Measurements from ENCODE around the gene MSRB2.
"Not testable (repeated sequence)": the region's sequence is repeated elsewhere in the genome, so short reads cannot be mapped to it uniquely, and the experiment has no call there.

MSRB2 gene

GRCh38 chr10:23070092-23070912 is 25.1 kb upstream of the MSRB2 start:
- not testable (repeated sequence) for DNase-seq (ENCODE audit: low spot score)

- no peak for DNase-seq (ENCODE audit: low spot score)
Measured at GRCh38 chr10:23070913-23071218, 24.5 kb upstream of the MSRB2 start.

DNA sequence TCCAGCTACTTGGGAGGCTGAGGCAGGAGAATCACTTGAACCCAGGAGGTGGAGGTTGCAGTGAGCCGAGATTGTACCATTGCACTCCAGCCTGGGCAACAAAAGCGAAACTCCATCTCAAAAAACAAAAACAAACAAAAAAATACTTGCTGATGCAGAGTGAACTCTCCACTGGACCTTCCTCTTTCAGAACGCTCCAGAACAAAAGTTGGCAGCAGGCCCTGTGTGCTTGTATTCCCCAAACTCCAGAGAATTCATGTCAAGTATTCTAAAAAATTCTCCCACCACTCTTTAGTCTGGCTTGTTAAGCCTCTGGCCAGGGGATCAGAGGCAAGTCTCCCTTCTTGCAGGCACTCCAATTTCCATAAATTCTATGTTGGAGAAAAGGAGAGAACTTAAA is 22.8 kb upstream of the MSRB2 start:
- not testable (repeated sequence) for DNase-seq (ENCODE audit: low spot score)

DNA sequence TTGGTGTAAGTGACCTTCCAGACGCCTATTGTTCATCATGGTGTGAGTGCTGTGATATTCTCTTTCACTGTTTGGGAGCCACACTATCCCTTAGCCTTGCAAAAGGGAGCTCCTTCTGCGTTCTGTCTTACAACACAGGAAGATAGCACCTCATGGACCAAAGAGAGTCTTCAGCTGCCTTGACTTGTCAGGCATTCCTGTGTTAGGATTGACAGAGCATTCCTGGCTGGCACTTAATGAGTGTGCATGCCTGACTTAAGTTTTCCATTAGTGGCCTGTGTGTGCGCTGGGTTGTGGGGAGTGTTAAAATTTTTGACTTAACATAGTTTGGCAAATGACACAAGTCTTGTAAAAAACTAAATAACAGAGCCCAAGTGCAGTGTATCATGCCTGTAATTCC is 21.9 kb upstream of the MSRB2 start:
- no peak for DNase-seq (ENCODE audit: low spot score)

GRCh38 chr10:23075672-23076071 is 19.7 kb upstream of the MSRB2 start:
- no peak for DNase-seq (ENCODE audit: low spot score)

- DNase-seq (ENCODE audit: low spot score) = no peak
Measured at GRCh38 chr10:23078114-23078513, 17.3 kb upstream of the MSRB2 start.

DNA sequence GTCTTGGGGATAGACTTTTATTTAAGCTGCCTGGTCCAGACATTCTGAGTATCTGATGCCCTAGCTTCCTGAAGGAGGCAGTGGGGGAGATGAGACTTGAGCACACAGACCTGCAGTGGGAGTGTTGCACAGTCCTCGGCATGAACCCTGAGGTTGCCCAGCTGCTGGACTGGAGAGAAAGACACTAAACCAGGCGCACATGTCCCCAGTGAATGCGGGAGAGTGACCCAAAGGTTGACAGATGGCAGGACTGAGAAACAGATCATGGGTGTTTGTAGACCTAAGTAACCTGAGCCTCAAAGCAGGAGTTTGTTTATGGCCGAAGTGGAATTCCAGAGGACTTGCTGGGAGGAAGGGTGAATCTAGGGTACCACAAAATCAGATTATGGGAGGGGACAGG is 15.7 kb upstream of the MSRB2 start:
- no peak for DNase-seq (ENCODE audit: low spot score)

GRCh38 chr10:23080262-23080661 is 15.1 kb upstream of the MSRB2 start:
- no peak for DNase-seq (ENCODE audit: low spot score)

DNA sequence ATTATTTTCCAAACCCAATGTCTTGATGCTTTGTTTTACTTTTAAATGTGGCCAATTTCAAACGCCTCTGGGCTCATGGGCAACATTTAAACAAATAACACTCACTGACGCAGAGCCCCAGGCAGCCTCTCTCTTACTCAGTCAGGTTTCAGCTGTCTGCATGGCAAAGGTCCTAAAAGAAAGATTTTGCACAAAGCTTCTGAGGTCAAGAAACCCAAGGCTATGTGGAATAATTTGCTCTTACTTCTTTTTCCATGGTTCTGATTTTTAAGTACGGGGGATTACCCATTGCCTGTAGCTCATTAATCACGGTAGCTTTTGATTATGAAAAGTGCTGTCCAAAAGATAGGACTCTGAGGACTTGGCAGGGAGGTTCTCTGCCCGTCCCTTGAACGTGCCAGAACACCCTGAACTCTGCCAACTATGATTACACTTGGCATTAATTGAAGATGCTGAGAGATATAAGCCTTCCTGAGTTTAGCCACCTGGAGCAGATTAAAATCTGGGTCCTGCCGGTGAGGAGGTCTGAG is 14.1 kb upstream of the MSRB2 start:
- DNase-seq (ENCODE audit: low spot score) = no peak

GRCh38 chr10:23081891-23082290 is 13.5 kb upstream of the MSRB2 start:
- DNase-seq (ENCODE audit: low spot score) = peak; percentile 39

DNA sequence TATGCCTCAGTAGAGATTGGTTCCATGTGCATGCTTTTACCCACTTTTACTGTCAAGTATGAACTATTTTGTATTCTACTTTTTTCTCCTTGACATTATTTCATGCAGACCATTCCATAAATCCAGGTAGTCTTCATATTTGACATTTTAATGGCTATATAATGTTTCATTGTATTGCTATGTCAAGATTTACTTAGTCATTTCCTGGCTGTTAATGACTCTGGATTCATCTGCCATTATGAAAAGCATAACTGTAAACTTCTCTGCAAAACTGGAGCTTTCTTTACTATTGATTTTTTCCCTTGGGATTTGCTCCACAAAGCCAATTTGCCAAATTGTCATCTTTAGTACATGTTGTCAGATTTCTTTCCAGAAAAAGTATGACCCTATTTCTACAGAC is 6.8 kb upstream of the MSRB2 start:
- DNase-seq (ENCODE audit: low spot score) = no peak

GRCh38 chr10:23094786-23095403 is 484 bp upstream of the MSRB2 start:
- DNase-seq (ENCODE audit: low spot score) = no peak

DNA sequence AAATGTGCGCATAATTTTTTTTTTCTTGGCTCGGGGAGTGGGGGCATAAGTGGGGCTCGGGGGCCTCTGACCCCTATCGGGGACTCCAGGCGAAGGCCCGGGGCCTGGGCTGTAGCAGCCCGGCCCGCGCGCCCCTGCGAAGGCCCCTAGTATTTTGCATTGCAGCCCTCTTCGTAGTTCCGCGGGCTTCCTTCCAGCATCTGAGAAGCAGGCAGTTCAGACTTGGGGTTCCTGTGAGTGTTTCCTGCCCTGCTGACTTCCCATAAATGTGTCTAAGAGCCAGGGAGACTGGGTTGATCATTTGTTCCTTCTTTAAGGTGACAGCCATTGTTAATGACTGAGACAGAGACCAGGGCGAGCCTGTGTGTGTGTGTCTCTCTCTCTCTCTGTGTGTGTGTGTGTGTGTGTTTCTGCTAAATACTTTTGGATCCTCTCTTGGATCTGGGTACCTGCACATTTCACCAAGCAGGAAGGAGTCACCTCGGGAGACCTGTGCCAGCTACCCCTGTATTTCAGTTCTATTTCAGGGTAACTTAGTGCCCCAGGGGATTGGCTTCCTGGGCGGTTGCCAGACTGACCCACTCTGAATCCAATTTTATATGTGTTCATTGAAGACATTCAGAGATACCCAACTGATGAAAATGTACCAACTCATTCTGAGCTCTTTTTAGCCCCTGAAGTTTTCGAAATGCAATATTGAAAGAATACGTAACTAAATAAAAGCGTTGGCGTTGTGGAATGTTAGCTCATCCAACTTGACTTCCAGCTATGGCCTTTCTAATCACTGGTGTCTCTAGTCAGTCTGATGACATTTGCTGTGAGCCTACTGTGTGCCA is 805 bp downstream of the MSRB2 start:
- peak; percentile 33 for DNase-seq (ENCODE audit: low spot score)

GRCh38 chr10:23096802-23097549 is 1.6 kb downstream of the MSRB2 start:
- no peak for DNase-seq (ENCODE audit: low spot score)

DNA sequence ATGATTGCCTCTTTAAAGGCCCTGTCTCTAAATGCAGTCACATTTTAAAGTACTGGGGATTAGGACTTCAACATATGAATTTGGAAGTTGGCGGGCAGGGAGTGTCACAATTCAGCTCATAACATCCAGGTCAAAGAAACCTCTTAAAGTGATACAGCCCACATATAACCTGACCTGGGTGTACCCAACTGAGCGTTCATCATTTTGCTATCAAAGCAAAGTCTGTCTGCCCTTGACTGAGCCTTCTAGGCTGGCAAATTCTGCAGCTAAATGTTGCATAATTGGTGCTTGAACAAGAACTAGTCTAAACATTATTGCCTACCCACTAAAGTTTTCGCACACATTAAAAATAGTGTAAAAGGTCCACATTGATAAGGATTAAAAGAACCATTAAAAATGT is 3.7 kb downstream of the MSRB2 start:
- no peak for DNase-seq (ENCODE audit: low spot score)

GRCh38 chr10:23099816-23100215 is 4.4 kb downstream of the MSRB2 start:
- peak; percentile 63 for DNase-seq (ENCODE audit: low spot score)

DNA sequence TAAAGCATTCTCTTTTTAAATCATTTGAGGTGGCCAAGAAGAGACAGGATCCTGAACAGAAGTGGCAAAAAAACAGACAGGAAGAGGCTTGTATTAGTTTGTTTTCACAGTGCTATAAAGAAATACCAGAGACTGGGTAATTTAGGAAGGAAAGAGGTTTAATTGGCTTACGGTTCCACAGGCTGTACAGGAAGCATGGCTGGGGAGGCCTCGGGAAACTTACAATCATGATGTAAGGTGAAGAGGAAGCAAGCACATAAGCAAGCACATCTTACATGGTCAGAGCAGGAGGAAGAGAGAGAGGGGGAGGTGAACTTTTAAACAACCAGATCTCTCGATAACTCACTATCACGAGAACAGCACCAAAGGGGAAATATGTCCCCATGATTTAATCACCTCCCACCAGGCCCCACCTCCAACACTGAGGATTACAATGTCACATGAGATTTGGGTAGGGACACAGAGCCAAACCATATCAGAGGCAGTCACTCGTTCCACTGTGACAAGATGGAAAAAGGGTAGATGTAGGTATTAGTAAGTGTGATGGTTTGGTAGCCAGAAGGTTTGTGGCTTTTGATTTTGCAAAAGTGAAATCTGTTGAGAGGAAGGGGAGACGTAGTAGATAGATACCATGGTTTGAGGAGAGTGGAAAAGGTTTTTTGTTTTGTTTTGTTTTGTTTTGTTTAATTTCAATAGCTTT is 5.1 kb downstream of the MSRB2 start:
- no peak for DNase-seq (ENCODE audit: low spot score)

DNA sequence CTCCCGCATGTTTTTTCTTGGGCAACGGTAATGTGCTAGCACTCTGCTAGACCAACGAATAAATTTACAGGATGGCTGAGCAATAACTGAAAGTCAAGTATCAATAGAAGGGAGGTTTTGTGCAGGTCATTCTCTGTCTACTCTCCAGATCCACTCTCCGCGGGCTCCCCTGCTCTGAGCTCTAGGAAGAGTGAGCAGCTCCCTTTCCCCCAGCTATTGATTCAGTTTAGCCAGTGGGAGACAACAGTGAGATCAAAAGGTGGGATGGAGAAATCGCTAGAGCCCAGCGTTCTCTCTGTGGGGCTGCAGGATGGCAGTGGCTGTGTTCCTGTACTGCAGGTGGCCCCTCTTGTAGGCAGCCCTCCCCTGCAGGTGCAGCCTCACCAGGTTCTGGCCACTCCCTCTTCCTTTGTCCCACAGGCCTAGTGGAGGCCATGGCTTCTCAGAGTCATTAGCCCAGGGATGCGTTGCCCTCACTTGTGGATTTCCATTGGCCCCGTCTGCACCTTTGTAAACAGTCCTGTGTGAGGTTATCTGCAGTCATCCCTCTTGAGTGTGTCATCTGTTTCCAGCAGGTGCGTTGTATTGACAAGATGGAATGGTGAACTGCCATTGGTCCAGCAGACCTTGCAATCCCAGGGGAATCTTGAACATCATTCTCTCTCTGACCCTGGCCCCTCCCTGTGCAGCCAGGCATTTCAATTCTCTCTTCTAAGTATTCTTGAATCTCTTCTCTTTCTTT is 11.1 kb downstream of the MSRB2 start:
- no peak for DNase-seq (ENCODE audit: low spot score)

GRCh38 chr10:23110722-23111516 is 15.5 kb downstream of the MSRB2 start:
- DNase-seq (ENCODE audit: low spot score) = no peak
